Fibroblast of pulmonary artery (primary cell): ENCODE measurements around the gene TENM4.

Source experiments
- DNase-seq: peaks from one replicate; pipeline ENCODE4 v3.0.0-alpha.2; 2010; ENCODE audit warnings: low read depth
- H3K4me3 ChIP-seq: replicated peaks from 2 replicates; pipeline ENCODE4 v1.5.1; 2011; ENCODE audit warnings: low read depth, mild to moderate bottlenecking, control low read depth, low read length, moderate library complexity
- TF ChIP-seq, protein P1 (sequence below): IDR thresholded peaks from 2 replicates; pipeline ENCODE4 v1.5.1; 2011; ENCODE audit warnings: mild to moderate bottlenecking, control low read depth, low read length, inconsistent platforms; ENCODE audit errors: missing control alignments

Gene TENM4

DNA sequence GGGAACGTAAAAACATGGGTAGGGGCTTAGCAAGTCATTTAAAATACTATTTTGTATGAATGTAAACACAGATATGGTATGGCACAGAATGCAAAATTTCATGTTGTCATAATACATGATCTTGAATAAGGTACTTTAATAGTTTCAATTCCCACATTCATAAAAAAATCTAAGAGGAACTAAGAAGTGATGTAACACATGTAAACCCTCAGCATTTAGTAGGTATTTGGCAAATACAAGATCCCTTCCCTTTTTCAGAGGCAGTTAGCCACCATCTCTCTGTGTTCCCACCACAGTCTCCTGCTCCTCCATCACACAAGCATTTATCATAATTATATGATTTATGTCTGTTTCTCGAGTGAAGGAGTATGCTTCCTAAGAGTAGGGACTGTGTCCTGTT, 251.8 kb downstream of the TENM4 start:
- H3K4me3 ChIP-seq = no peak overlapping the region
- TF ChIP-seq, protein P1, sequence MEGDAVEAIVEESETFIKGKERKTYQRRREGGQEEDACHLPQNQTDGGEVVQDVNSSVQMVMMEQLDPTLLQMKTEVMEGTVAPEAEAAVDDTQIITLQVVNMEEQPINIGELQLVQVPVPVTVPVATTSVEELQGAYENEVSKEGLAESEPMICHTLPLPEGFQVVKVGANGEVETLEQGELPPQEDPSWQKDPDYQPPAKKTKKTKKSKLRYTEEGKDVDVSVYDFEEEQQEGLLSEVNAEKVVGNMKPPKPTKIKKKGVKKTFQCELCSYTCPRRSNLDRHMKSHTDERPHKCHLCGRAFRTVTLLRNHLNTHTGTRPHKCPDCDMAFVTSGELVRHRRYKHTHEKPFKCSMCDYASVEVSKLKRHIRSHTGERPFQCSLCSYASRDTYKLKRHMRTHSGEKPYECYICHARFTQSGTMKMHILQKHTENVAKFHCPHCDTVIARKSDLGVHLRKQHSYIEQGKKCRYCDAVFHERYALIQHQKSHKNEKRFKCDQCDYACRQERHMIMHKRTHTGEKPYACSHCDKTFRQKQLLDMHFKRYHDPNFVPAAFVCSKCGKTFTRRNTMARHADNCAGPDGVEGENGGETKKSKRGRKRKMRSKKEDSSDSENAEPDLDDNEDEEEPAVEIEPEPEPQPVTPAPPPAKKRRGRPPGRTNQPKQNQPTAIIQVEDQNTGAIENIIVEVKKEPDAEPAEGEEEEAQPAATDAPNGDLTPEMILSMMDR = no peak
- no peak for DNase-seq

- TF ChIP-seq, protein P1 = no peak
- H3K4me3 ChIP-seq = no peak overlapping the region
- DNase-seq = no peak
Observed at GRCh38 chr11:79186669-79187068, 254.2 kb downstream of the TENM4 start.

- no peak overlapping the region for H3K4me3 ChIP-seq
- no peak for DNase-seq
- TF ChIP-seq, protein P1 = no peak
Observed at GRCh38 chr11:79185351-79185750, 255.5 kb downstream of the TENM4 start.

- no peak overlapping the region for H3K4me3 ChIP-seq
- DNase-seq = no peak
- TF ChIP-seq, protein P1 = no peak
Observed at GRCh38 chr11:79184285-79184684, 256.5 kb downstream of the TENM4 start.

- DNase-seq = peak; percentile 17
- TF ChIP-seq, protein P1 = no peak
Observed at GRCh38 chr11:79182794-79183193, 258.0 kb downstream of the TENM4 start.

GRCh38 chr11:79179087-79179486, 261.7 kb downstream of the TENM4 start:
- TF ChIP-seq, protein P1 = no peak
- H3K4me3 ChIP-seq = no peak overlapping the region
- no peak for DNase-seq

More at GRCh38 chr11:79182794-79183193, 258.0 kb downstream of the TENM4 start:
- H3K4me3 ChIP-seq = no peak overlapping the region
